Right renal pelvis (tissue), 4 donors: ENCODE data around the gene NTRK1. TPM values are rescaled to one million over a fixed set of nuclear protein-coding genes. Genes with fewer than 3 reads are reported as not detected.
A peak's percentile ranks its signal among the peaks of the same experiment; 100 is the strongest.

Source experiments
- DNase-seq, 4 donors: peaks; one replicate each; pipeline ENCODE4 v3.0.0-alpha.2; 2013; ENCODE audit warnings: low read depth in 4 of 4, low spot score in 3 of 4, missing footprints in 1 of 4
- polyA plus RNA-seq, 4 donors: library from polyadenylated mRNA; unstranded; fragments of 120-200 nt; gene quantifications; one replicate each; pipeline ENCODE4 v1.2.1, GENCODE V29; 2013; ENCODE audit not compliant: insufficient read length in 4 of 4

Gene NTRK1
- polyA plus RNA-seq, 4 donors = 0.98 to 2.1 (median 1.3) TPM

- no peak for DNase-seq
Observed at GRCh38 chr1:156895455-156895812, 34.8 kb downstream of the NTRK1 start.

- no peak for DNase-seq
Observed at GRCh38 chr1:156895927-156896326, 35.3 kb downstream of the NTRK1 start.

GRCh38 chr1:156896490-156897033, 35.9 kb downstream of the NTRK1 start:
- DNase-seq = no peak

GRCh38 chr1:156897078-156897825, 36.6 kb downstream of the NTRK1 start:
- DNase-seq = no peak

GRCh38 chr1:156898161-156898566, 37.5 kb downstream of the NTRK1 start:
- peak in 1 of 4 donors; percentile 48 for DNase-seq

- DNase-seq = no peak
Observed at GRCh38 chr1:156898971-156899664, 38.5 kb downstream of the NTRK1 start.

- no peak for DNase-seq
Observed at GRCh38 chr1:156899956-156900718, 39.5 kb downstream of the NTRK1 start.

- DNase-seq = no peak
Observed at GRCh38 chr1:156900896-156901589, 40.4 kb downstream of the NTRK1 start.

- no peak for DNase-seq
Observed at GRCh38 chr1:156901590-156901900, 40.9 kb downstream of the NTRK1 start.

- DNase-seq = no peak
Observed at GRCh38 chr1:156901966-156902915, 41.6 kb downstream of the NTRK1 start.

- no peak for DNase-seq
Observed at GRCh38 chr1:156903328-156904091, 42.8 kb downstream of the NTRK1 start.

- no peak for DNase-seq
Observed at GRCh38 chr1:156904187-156904959, 43.7 kb downstream of the NTRK1 start.

GRCh38 chr1:156905176-156905575, 44.5 kb downstream of the NTRK1 start:
- DNase-seq = no peak

- DNase-seq = no peak
Observed at GRCh38 chr1:156905651-156906050, 45.0 kb downstream of the NTRK1 start.

GRCh38 chr1:156906206-156906906, 45.7 kb downstream of the NTRK1 start:
- no peak for DNase-seq

- DNase-seq = no peak
Observed at GRCh38 chr1:156908541-156908940, 47.9 kb downstream of the NTRK1 start.

- DNase-seq = no peak
Observed at GRCh38 chr1:156908955-156909354, 48.3 kb downstream of the NTRK1 start.

- no peak for DNase-seq
Observed at GRCh38 chr1:156909671-156910070, 49.0 kb downstream of the NTRK1 start.
